DND-41 (cell line): ENCODE results near the gene LINC00237.

Source experiments
- ATAC-seq: fragments of 200-7000 bp; cut with Tn5 transposase; 3 replicates; pipeline ENCODE4 v1.9.1; 2021; ENCODE audit warnings: low read depth; ENCODE audit not compliant: insufficient read depth
- DNase-seq: peaks from one replicate; pipeline ENCODE4 v3.0.0-alpha.2; 2020
- H2AFZ ChIP-seq: 2 replicates; pipeline ENCODE4 v1.6.0; 2012; ENCODE audit warnings: low read depth, low read length
- H3K27ac ChIP-seq: 2 replicates; pipeline ENCODE4 v1.5.1; 2012; ENCODE audit warnings: low read length, inconsistent platforms
- H3K27me3 ChIP-seq: fragments of 200-600 bp; sonication (generic); 2 replicates; pipeline ENCODE4 v1.6.0; 2012; ENCODE audit warnings: low read length, mild to moderate bottlenecking, inconsistent platforms; ENCODE audit not compliant: insufficient read depth, poor library complexity
- H3K36me3 ChIP-seq: 2 replicates; pipeline ENCODE4 v1.5.1; 2012; ENCODE audit warnings: low read length, inconsistent platforms; ENCODE audit not compliant: insufficient read depth
- H3K4me1 ChIP-seq: 2 replicates; pipeline ENCODE4 v1.5.1; 2012; ENCODE audit warnings: mild to moderate bottlenecking, low read length; ENCODE audit not compliant: insufficient read depth
- H3K4me2 ChIP-seq: 2 replicates; pipeline ENCODE4 v1.6.0; 2012; ENCODE audit warnings: mild to moderate bottlenecking, moderate library complexity, low read length, inconsistent platforms; ENCODE audit not compliant: insufficient read depth
- H3K4me3 ChIP-seq, 2 experiments: fragments of 200-600 bp in 1 of 2; shearing (Covaris generic) in 1 of 2; 2 replicates each; pipeline ENCODE4 v1.5.1; 2012 to 2016; ENCODE audit warnings: inconsistent platforms in 2 of 2, low read length in 2 of 2, mild to moderate bottlenecking in 2 of 2, low read depth in 1 of 2, moderate library complexity in 1 of 2
- H3K79me2 ChIP-seq: 2 replicates; pipeline ENCODE4 v1.6.0; 2012; ENCODE audit warnings: low read length, inconsistent platforms; ENCODE audit not compliant: insufficient read depth
- H3K9ac ChIP-seq: 2 replicates; pipeline ENCODE4 v1.6.0; 2012; ENCODE audit warnings: low read depth, mild to moderate bottlenecking, inconsistent platforms, low read length, moderate library complexity
- H3K9me3 ChIP-seq: 2 replicates; pipeline ENCODE4 v1.5.1; 2012; ENCODE audit warnings: low read length, moderate library complexity, mild to moderate bottlenecking, inconsistent platforms; ENCODE audit not compliant: insufficient read depth, severe bottlenecking
- H4K20me1 ChIP-seq: 2 replicates; pipeline ENCODE4 v1.6.0; 2012; ENCODE audit warnings: low read length; ENCODE audit not compliant: insufficient read depth
- EZH2 ChIP-seq: IDR thresholded peaks from 3 replicates; pipeline ENCODE4 v1.6.1; 2012; ENCODE audit warnings: borderline replicate concordance, low read depth, mild to moderate bottlenecking, moderate library complexity, low read length, inconsistent platforms; ENCODE audit not compliant: severe bottlenecking
- TF ChIP-seq, protein P1 (sequence below): IDR thresholded peaks from 2 replicates; pipeline ENCODE4 v1.5.1; 2012; ENCODE audit warnings: borderline replicate concordance, low read length, moderate library complexity, mild to moderate bottlenecking; ENCODE audit not compliant: poor library complexity, severe bottlenecking; ENCODE audit errors: extremely low read depth

Gene LINC00237

GRCh38 chr20:21125072-21125848 lies 19.1 kb upstream of the LINC00237 start:
- DNase-seq: peak; percentile 11
- Histone ChIP-seq H3K27ac (peak overlapping the region; percentile 55), H2AFZ (peak overlapping the region; percentile 95), H3K4me2 (peak overlapping the region; percentile 73), H3K9me3 (no peaks in the 10 kb centered on the region), H3K9ac (peak overlapping the region; percentile 46), H3K4me3 (peak overlapping the region in 1 of 2 experiments; percentile 95; a peak in 3 of 4 replicates), H3K79me2 (peaks cover 21% of the 10 kb centered on the region), H3K4me1 (peaks cover 28% of the 10 kb centered on the region), H3K36me3 (peaks cover 5% of the 10 kb centered on the region), H4K20me1 (no peaks in the 10 kb centered on the region), H3K27me3 (no peaks in the 10 kb centered on the region)
- TF ChIP-seq, protein P1, sequence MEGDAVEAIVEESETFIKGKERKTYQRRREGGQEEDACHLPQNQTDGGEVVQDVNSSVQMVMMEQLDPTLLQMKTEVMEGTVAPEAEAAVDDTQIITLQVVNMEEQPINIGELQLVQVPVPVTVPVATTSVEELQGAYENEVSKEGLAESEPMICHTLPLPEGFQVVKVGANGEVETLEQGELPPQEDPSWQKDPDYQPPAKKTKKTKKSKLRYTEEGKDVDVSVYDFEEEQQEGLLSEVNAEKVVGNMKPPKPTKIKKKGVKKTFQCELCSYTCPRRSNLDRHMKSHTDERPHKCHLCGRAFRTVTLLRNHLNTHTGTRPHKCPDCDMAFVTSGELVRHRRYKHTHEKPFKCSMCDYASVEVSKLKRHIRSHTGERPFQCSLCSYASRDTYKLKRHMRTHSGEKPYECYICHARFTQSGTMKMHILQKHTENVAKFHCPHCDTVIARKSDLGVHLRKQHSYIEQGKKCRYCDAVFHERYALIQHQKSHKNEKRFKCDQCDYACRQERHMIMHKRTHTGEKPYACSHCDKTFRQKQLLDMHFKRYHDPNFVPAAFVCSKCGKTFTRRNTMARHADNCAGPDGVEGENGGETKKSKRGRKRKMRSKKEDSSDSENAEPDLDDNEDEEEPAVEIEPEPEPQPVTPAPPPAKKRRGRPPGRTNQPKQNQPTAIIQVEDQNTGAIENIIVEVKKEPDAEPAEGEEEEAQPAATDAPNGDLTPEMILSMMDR: no peak
- no peak for TF ChIP-seq EZH2
- ATAC-seq: no peak

DNA sequence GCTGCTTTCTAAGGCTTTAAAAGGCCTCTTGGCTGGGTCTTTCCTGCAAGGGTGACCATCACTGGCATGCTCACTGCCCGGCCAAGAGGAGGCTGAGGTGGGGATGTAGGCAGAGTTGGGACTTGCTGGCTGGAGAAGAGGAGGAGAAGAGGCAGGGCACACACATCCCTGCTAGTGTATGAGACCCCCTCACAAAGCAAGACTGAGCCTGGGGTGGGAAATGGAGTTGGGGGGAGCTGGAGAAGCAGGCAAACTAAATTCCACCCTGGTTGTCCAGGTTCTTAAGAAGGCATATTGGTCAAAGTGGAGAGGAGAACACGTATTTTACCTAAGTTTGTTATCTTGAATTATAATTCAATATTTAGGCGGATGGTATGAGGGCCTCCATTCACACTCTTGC lies 18.0 kb upstream of the LINC00237 start:
- peak overlapping the region; percentile 9; the same call in 1 of the 2 replicates for H2AFZ ChIP-seq
- H3K4me3 ChIP-seq: no peak overlapping the region
- DNase-seq (no peak), ATAC-seq (no peak)
- no peaks in the 10 kb centered on the region for H3K27me3 ChIP-seq
- H3K36me3 ChIP-seq: no peaks in the 10 kb centered on the region; the same call in 1 of the 2 replicates
- peaks cover 21% of the 10 kb centered on the region for H3K79me2 ChIP-seq
- H3K4me1 ChIP-seq: peaks cover 28% of the 10 kb centered on the region
- no peaks in the 10 kb centered on the region for H4K20me1 ChIP-seq
- H3K9ac ChIP-seq: no peak overlapping the region
- H3K4me2 ChIP-seq: no peak overlapping the region
- no peak for TF ChIP-seq EZH2
- TF ChIP-seq, protein P1: no peak
- H3K27ac ChIP-seq: no peak overlapping the region
- H3K9me3 ChIP-seq: no peaks in the 10 kb centered on the region

- H3K79me2 ChIP-seq: no peaks in the 10 kb centered on the region
- no peak overlapping the region for H2AFZ ChIP-seq
- no peak overlapping the region for H3K4me3 ChIP-seq
- no peaks in the 10 kb centered on the region for H4K20me1 ChIP-seq
- no peaks in the 10 kb centered on the region for H3K36me3 ChIP-seq
- no peak for ATAC-seq
- DNase-seq: no peak
- H3K4me1 ChIP-seq: no peaks in the 10 kb centered on the region
- TF ChIP-seq, protein P1: no peak
- TF ChIP-seq EZH2: no peak
- H3K9me3 ChIP-seq: no peaks in the 10 kb centered on the region
- peaks cover 4% of the 10 kb centered on the region for H3K27me3 ChIP-seq
- H3K27ac ChIP-seq: no peak overlapping the region
- no peak overlapping the region for H3K9ac ChIP-seq
- H3K4me2 ChIP-seq: no peak overlapping the region
These were observed 12.6 kb upstream of the LINC00237 start for GRCh38 chr20:21118782-21119181.
